HG02943 (cell line): ENCODE results near the gene GOLGA6L1.
"Not testable (repeated sequence)": the region's sequence is repeated elsewhere in the genome, so short reads cannot be mapped to it uniquely, and the experiment has no call there.

Experiments
- ATAC-seq: cut with Tn5 transposase; IDR thresholded peaks from one replicate; pipeline ENCODE4 v1.9.1; 2021; ENCODE audit warnings: mild to moderate bottlenecking, low read depth, moderate library complexity; ENCODE audit not compliant: unreplicated experiment

Gene GOLGA6L1, protein sequence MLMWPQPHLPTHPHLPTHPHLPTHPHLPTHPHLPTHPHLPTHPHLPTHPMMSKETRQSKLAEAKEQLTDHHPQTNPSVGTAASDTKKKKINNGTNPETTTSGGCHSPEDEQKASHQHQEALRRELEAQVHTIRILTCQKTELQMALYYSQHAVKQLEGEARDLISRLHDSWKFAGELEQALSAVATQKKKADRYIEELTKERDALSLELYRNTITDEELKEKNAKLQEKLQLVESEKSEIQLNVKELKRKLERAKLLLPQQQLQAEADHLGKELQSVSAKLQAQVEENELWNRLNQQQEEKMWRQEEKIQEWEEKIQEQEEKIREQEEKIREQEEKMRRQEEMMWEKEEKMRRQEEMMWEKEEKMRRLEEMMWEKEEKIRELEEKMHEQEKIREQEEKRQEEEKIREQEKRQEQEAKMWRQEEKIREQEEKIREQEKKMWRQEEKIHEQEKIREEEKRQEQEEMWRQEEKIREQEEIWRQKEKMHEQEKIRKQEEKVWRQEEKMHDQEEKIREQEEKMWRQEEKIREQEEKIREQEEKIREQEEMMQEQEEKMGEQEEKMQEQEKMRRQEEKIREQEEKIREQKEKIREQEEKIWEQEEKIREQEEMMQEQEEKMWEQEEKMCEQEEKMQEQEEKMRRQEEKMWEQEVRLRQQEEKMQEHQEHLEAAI

DNA sequence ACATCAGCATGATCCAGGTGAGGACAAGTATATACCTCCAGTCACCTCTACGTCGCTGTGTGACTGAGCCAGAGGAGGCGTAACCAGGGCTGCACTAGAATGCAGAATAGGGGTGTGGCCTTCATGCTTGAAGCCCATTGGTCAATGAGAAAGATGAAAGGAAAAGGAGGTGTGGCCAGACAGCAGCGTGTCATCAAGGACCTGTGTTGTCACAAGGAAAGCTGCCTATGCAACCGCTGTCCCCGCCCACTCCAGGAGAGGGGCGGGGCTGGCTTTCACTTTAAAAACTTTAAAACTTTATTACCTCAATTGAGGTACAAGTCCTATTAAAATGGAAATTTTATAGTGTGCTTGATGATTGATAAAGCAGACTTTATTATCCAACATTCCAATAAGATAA, at the start of gene GOLGA6L1:
TSS of gene GOLGA6L1 (minus strand) at position 101 of the 400 bp plus-strand sequence. CDS start at position 10, 91 bp downstream.
- ATAC-seq = not testable (repeated sequence)

DNA sequence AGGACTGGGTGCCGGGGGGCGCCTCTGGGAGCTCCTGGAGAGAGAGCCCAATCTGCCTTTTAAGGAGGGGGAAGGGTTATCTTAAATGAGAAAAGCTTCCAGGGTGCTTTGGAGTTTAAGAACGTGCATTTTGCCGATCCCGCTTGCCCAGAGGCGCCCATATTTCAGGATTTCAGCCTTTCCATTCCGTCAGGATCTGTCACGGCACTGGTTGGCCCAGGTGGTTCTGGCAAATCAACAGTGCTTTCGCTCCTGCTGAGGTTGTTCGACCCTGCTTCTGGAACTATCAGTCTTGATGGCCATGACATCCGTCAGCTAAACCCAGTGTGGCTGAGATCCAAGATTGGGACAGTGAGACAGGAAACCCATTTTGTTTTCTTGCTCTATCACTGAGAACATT, 44.6 kb upstream of the GOLGA6L1 start:
- not testable (repeated sequence) for ATAC-seq

DNA sequence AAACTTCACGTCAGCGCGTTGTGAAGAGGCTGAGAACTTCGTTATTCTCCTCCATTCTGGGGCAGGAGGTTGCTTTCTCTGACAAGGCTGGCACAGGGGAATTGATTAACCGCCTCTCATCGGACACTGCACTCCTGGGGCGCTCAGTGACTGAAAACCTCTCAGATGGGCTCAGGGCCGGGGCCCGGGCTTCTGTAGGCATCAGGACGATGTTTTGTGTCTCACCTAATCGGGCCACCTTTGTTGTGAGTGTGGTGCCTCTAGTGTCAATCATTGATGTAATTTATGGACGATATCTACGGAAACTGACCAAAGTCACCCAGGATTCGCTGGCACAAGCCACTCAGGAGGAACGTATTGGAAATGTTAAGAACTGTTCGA, 43.9 kb upstream of the GOLGA6L1 start:
- not testable (repeated sequence) for ATAC-seq

DNA sequence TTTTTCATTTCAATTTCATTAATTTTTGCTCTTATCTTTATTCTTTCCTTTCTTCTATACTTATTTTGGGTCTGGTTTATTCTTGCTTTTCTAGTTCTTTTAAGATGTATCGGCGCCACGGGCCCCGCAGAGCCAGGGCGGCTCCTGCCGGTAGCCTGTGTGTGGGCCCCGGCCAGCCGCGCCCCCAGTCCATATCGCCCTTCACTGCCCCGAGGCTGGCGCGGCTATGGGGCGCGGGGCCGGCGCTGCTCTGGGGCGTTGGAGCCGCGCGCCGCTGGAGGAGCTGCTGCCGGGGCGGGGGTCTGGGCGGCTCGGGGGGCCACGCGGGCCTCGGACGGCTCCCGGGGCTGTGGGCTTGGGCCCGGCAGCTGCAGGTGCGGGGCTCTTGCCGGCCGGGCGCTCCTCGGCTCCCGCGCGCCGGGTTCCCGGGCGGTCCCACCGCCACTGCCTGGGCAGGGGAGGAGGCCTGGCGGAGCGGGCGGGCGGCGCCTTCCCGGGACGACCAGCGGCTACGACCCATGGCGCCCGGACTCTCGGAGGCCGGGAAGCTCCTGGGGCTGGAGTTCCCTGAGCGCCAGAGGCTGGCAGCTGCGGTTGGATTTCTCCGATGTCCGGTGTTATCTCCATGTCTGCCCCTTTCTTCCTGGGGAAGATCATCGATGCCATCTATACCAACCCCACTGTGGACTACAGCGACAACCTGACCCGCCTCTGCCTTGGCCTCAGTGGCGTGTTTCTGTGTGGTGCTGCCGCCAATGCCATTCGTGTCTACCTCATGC, 43.3 kb upstream of the GOLGA6L1 start:
- ATAC-seq = not testable (repeated sequence)

DNA sequence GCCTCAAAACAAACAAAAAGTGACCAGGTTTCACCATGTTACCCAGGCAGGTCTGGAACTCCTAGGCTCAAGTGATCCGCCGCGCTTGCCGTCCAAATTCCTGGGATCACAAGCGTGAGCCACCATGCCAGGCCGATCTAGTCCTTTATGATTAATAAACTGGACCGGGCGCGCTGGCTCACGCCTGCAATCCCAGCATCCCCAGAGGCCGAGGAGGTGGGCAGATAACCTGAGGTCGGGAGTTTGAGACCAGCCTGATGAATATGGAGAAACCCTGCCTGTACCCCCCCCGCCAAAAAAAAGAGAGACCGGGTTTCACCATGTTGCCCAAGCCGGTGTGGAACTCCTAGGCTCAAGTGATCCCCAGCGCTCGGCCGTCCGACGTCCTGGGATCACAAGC, 40.1 kb upstream of the GOLGA6L1 start:
- not testable (repeated sequence) for ATAC-seq

DNA sequence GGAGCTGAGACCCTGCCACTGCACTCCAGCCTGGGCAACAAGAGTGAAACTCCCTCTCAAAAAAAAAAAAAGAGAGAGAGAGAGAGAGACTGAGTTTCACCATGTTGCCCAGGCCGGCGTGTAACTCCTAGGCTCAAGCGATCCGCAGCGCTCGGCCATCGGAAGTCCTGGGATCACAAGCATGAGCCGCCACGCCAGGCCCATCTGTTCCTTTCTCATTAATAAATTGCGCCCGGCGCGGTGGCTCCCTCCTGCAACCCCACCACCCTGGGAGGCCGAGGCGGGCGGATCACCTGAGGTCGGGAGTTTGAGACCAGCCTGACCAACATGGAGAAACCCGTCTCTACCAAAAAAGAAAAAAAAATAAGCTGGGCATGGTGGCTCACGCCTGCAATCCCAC, 39.0 kb upstream of the GOLGA6L1 start:
- not testable (repeated sequence) for ATAC-seq

DNA sequence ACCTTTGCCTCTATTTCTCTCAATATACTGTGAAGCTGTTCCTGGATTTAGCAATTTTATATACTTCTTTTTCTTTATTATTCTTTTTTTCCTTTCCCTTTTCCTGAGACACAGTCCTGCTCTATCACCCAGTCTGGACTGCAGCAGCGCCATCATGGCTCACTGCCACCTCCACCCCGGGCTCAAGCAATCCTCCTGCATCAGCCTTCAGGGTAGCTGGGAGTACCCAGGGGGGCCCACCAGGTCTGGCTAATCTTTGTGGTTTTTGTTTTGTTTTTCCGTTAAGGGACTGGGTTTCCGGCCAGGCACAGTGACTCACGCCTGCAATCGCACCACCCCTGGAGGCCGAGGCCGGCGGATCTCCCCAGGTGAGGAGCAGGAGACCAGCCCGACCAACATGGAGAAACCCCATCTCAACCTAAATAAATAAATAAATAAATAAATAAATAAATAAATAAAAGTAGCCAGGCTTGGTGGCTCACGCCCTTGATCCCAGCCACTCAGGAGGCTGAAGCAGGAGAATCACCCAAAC, 38.1 kb upstream of the GOLGA6L1 start:
- not testable (repeated sequence) for ATAC-seq

DNA sequence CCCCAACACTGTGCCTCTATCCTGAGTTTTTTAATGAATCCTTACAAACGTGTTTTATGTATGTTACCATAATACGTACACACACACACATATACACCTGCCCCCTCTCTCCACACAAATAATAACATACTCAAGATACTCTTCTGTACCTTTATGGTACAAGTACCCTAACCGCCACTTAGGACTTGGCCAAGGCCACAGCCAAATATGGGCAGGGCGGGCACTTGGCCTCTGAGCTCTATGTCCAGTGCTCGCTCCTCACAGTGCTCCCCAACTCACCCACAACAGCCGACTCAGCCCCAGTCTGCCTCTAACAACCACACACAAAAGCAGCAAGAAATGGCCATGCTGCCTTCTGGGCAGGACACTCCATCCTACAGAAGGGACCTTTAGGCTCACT, 3.8 kb downstream of the GOLGA6L1 start:
- not testable (repeated sequence) for ATAC-seq

DNA sequence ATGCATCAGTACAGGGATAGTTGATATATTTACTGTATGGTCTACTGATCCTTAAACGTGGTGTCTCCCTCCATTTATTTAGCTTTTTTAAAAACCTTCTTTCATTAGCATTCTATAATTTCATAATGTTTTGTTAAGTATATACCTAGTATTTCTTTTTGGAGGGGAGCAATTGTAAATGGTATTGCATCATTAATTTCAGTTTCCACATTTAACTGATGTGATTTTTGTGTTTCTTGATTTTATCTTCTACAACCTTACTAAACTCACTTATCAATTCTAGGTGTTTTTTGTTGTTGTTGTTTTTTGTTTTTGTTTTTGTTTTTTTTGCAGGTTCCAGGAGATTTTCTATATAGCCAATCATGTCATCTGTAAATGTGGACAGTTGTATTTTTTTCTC, 18.4 kb downstream of the GOLGA6L1 start:
- ATAC-seq = no peak

DNA sequence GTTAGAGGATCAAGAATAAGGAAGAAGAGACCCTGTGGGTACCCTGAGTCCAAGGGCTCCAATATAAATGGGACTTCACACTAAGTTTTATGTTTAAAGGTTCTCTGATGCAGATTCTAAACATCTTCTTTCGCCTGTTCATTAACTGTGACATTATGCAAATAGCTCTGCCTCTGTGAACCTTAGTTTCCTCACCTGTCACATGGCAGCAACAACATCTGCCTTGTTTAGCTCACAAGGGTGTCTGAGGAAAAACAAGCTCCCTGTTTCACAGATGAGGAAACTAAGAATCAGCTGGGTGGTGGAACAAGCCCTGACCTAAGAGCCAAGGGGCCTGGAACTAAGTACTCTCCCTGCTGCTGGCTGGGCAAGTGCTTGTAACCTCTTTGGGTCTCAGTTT, 40.8 kb downstream of the GOLGA6L1 start:
- ATAC-seq = no peak

DNA sequence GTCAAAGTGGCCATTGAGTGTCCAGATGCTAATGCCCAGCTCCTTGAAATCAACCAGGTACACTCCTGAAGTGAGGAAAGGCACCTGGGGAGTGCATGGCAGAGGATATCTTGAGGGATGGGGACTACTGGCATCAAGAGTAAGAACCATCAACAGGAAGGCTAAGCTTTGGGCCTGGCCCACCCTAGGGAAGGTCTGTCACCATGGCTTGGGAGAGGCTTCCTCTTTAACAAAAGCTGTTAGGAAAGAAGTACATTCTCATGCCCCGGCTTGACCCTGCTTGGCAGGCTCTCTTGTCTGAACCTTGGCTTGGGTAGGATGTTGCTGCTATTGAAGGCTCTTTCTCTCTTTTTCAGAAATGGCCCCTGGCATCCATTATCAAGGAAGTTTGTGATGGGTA, 53.5 kb downstream of the GOLGA6L1 start:
- no peak for ATAC-seq

DNA sequence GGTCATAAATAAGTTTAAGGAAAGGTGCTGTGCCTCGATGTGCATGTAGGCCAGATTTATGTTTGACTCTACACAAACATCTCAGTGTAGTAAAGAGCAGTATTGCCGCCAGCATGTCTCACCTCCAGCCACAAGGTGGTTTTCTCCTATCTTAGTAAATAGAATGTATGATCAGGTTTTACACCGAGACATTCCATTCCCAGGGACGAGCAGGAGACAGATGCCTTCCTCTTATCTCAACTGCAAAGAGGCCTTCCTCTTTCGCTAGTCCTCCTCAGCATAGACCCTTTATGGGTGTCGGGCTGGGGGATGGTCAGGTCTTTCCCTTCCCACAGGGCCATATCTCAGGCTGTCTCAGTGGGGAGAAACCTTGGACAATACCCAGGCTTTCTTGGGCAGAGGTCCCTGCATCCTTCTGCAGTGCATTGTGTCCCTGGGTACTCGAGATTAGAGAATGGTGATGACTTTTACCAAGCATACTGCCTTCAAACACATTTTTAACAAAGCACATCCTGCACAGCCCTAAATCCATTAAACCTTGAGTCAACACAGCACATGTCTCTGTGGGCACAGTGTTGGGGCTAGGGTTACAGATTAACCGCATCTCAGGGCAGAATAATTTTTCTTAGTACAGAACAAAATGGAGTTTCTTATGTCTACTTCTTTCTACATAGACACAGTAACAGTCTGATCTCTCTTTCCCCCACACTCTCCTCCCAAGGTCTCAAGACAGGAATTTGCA, 54.5 kb downstream of the GOLGA6L1 start:
- not testable (repeated sequence) for ATAC-seq

DNA sequence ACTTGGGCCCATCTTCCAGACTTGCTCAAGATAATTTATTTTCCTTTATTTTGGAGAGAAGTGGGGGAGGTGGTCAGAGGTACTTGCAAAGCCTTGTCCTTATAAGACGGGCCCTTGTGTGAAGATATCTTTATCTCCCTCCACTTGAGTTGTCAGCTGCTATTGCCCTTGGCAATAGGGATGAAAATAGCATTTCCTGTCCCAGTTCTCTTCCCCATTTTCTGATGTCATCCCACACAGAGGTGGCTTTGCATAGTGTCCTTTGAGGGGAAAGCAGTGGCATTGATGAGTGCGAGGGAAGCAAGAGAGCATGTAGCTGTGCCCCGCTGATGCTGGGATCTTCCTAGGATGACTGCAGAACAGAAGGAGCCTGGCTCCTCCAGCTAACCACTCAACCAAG, 55.4 kb downstream of the GOLGA6L1 start:
- no peak for ATAC-seq

DNA sequence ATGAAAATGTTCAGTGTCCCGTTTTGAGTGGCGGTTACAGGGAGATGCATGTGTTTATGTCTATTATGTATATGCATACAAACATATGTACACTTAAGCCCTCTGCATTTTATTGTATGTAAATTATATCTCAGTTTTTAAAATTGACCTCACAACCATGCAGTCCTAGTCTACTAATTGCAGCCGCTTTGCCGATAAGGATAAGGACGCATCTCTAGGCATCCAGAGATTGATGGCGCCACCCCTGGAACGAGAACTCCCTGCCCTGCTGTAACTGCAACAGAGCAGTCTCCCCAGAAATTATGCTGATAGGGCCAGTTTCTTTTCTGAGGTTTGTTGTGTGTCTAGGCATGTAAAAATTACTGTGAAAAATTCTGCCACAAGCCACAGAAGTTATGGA, 56.9 kb downstream of the GOLGA6L1 start:
- ATAC-seq = no peak
